Caco-2 (cell line): ENCODE measurements around the gene PNPLA7. TPM values are rescaled to one million over a fixed set of nuclear protein-coding genes. Genes with fewer than 3 reads are reported as not detected.

Source experiments
- BruUV-seq: library from RNA; stranded (reverse); fragments of 400-500 nt; replicated peaks from 2 replicates; lab custom pipeline; 2021; lab: Mats Ljungman, UMichigan
- CTCF ChIA-PET: fragments of 300-600 bp; sonication (Branson Sonifier 250); formaldehyde crosslinking; loops from one replicate; lab custom pipeline; 2022; ENCODE audit warnings: antibody characterized with exemption; lab: Charles Lee
- POLR2A ChIA-PET: fragments of 300-600 bp; sonication (Branson Sonifier 250); formaldehyde crosslinking; loops from one replicate; lab custom pipeline; 2022; ENCODE audit warnings: antibody characterized with exemption; lab: Charles Lee
- DNase-seq, 2 experiments: peaks; one replicate each; pipeline versions ENCODE4 v3.0.0 to v3.0.0-alpha.2; 2020 to 2022
- H3K27me3 ChIP-seq: replicated peaks from 2 replicates; pipeline ENCODE4 v1.6.0; 2011; ENCODE audit warnings: low read length; ENCODE audit not compliant: control insufficient read depth, insufficient read depth
- H3K36me3 ChIP-seq: 2 replicates; pipeline ENCODE4 v1.5.1; 2011; ENCODE audit warnings: low read length; ENCODE audit not compliant: control insufficient read depth, insufficient read depth
- H3K4me1 ChIP-seq: fragments of 250-450 bp; sonication (Bioruptor Pico); 2 replicates; pipeline ENCODE4 v1.5.1; 2020; ENCODE audit warnings: mild to moderate bottlenecking
- H3K4me3 ChIP-seq: 2 replicates; pipeline ENCODE4 v1.5.1; 2011; ENCODE audit warnings: low read depth, mild to moderate bottlenecking, control low read depth, low read length
- H3K9me3 ChIP-seq: fragments of 250-450 bp; sonication (Bioruptor Pico); 2 replicates; pipeline ENCODE4 v1.5.1; 2020; ENCODE audit warnings: mild to moderate bottlenecking, moderate library complexity
- H3K27ac Mint-ChIP-seq: one replicate; pipeline ENCODE4 v1.8.0; 2022; ENCODE audit warnings: mixed read lengths; ENCODE audit not compliant: unreplicated experiment
- H3K27me3 Mint-ChIP-seq: one replicate; pipeline ENCODE4 v1.8.0; 2022; ENCODE audit warnings: mixed read lengths; ENCODE audit not compliant: insufficient read depth, unreplicated experiment
- H3K36me3 Mint-ChIP-seq: one replicate; pipeline ENCODE4 v1.8.0; 2022; ENCODE audit warnings: mild to moderate bottlenecking, mixed read lengths; ENCODE audit not compliant: insufficient read depth, unreplicated experiment
- H3K4me1 Mint-ChIP-seq: one replicate; pipeline ENCODE4 v1.8.0; 2022; ENCODE audit warnings: low read depth, mixed read lengths; ENCODE audit not compliant: unreplicated experiment
- H3K4me3 Mint-ChIP-seq: one replicate; pipeline ENCODE4 v1.8.0; 2022; ENCODE audit warnings: mild to moderate bottlenecking, moderate library complexity, mixed read lengths; ENCODE audit not compliant: unreplicated experiment
- H3K9me3 Mint-ChIP-seq: one replicate; pipeline ENCODE4 v1.8.0; 2022; ENCODE audit warnings: mixed read lengths; ENCODE audit not compliant: unreplicated experiment
- CTCF ChIP-seq, 2 experiments: fragments of 200-600 bp in 1 of 2; IDR thresholded peaks; 1 replicate in 1 of 2; 2 replicates in 1 of 2; pipeline versions ENCODE4 v1.5.1 to v1.8.0; 2011 to 2022; ENCODE audit warnings: antibody characterized with exemption in 1 of 2, control low read depth in 1 of 2, inconsistent platforms in 1 of 2, low read depth in 1 of 2, low read length in 1 of 2, mild to moderate bottlenecking in 1 of 2, moderate library complexity in 1 of 2; ENCODE audit not compliant: insufficient read depth in 1 of 2, severe bottlenecking in 1 of 2, unreplicated experiment in 1 of 2
- intact Hi-C: fragments of 100-400 bp; cut with micrococcal nuclease; formaldehyde crosslinking; loops from one replicate; pipeline ENCODE4 v1.10.0; 2022; ENCODE audit not compliant: unreplicated experiment
- total RNA-seq: library from RNA; stranded (reverse); gene quantifications from 2 replicates; pipeline ENCODE4 v1.2.3, GENCODE V29; 2022

PNPLA7 gene
- total RNA-seq, 1 experiment from 2014 or later = 1.8 TPM

GRCh38 chr9:137492464-137493363 is 57.5 kb downstream of the PNPLA7 start:
- intact Hi-C loops = no loop called here
- peaks cover 6% of the 10 kb centered on the region for H3K36me3 Mint-ChIP-seq
- Histone ChIP-seq H3K36me3 (no peaks in the 10 kb centered on the region), H3K9me3 (peaks cover 5% of the 10 kb centered on the region), H3K4me1 (no peaks in the 10 kb centered on the region), H3K4me3 (no peak overlapping the region), H3K27me3 (no peaks in the 10 kb centered on the region; the same call in 1 of the 2 replicates)
- H3K4me3 Mint-ChIP-seq = no peak overlapping the region
- ChIA-PET POLR2A (no interaction called here), CTCF (no interaction called here)
- TF ChIP-seq CTCF (IDR thresholded peaks at IDR 0.05; ENCODE audit: insufficient read depth in 1 of 2, low read depth in 1 of 2, low read length in 1 of 2, severe bottlenecking in 1 of 2, unreplicated experiment in 1 of 2) = no peak
- no peak overlapping the region for H3K27ac Mint-ChIP-seq
- no TSS peak for BruUV-seq
- H3K27me3 Mint-ChIP-seq = no peaks in the 10 kb centered on the region
- no peak for DNase-seq
- H3K4me1 Mint-ChIP-seq = peaks cover 7% of the 10 kb centered on the region
- no peaks in the 10 kb centered on the region for H3K9me3 Mint-ChIP-seq

- no peak overlapping the region for H3K4me3 ChIP-seq
- no peak overlapping the region for H3K4me3 Mint-ChIP-seq
- no peaks in the 10 kb centered on the region for H3K27me3 Mint-ChIP-seq
- no peaks in the 10 kb centered on the region for H3K9me3 Mint-ChIP-seq
- no peak for DNase-seq
- BruUV-seq = no TSS peak
- H3K27ac Mint-ChIP-seq = no peak overlapping the region
- H3K36me3 ChIP-seq = no peaks in the 10 kb centered on the region
- POLR2A ChIA-PET = no interaction called here
- H3K27me3 ChIP-seq = no peaks in the 10 kb centered on the region; the same call in 1 of the 2 replicates
- H3K9me3 ChIP-seq = peaks cover 5% of the 10 kb centered on the region
- CTCF ChIA-PET = no interaction called here
- H3K36me3 Mint-ChIP-seq = peaks cover 6% of the 10 kb centered on the region
- H3K4me1 Mint-ChIP-seq = peaks cover 7% of the 10 kb centered on the region
- intact Hi-C loops = no loop called here
- H3K4me1 ChIP-seq = no peaks in the 10 kb centered on the region
- TF ChIP-seq CTCF (IDR thresholded peaks at IDR 0.05; ENCODE audit: insufficient read depth in 1 of 2, low read depth in 1 of 2, low read length in 1 of 2, severe bottlenecking in 1 of 2, unreplicated experiment in 1 of 2) = no peak
These were observed 58.3 kb downstream of the PNPLA7 start for GRCh38 chr9:137491735-137492432.

GRCh38 chr9:137490532-137491186 is 59.5 kb downstream of the PNPLA7 start:
- no peak for DNase-seq
- no TSS peak for BruUV-seq
- peaks cover 7% of the 10 kb centered on the region for H3K4me1 Mint-ChIP-seq
- POLR2A ChIA-PET = interaction anchor here (0.6 kb wide), 1 partner anchor 19 kb away, joined by 3 read pairs; no protein-coding TSS in a partner anchor
- H3K9me3 ChIP-seq = peaks cover 5% of the 10 kb centered on the region
- H3K36me3 Mint-ChIP-seq = peaks cover 6% of the 10 kb centered on the region
- H3K27me3 Mint-ChIP-seq = no peaks in the 10 kb centered on the region
- no peaks in the 10 kb centered on the region; the same call in 1 of the 2 replicates for H3K27me3 ChIP-seq
- H3K9me3 Mint-ChIP-seq = no peaks in the 10 kb centered on the region
- H3K27ac Mint-ChIP-seq = no peak overlapping the region
- no peak overlapping the region for H3K4me3 Mint-ChIP-seq
- no peak overlapping the region for H3K4me3 ChIP-seq
- TF ChIP-seq CTCF (IDR thresholded peaks at IDR 0.05; ENCODE audit: insufficient read depth in 1 of 2, low read depth in 1 of 2, low read length in 1 of 2, severe bottlenecking in 1 of 2, unreplicated experiment in 1 of 2) = no peak
- CTCF ChIA-PET = no interaction called here
- H3K4me1 ChIP-seq = no peaks in the 10 kb centered on the region
- intact Hi-C loops = no loop called here
- no peaks in the 10 kb centered on the region for H3K36me3 ChIP-seq
